Natural killer cell (primary cell): ENCODE results near the gene DTX4. TPM values are rescaled to one million over a fixed set of nuclear protein-coding genes. Genes with fewer than 3 reads are reported as not detected.

ENCODE experiments used
- ATAC-seq, 3 donors: fragments of 150-1000 bp in 2 of 3; fragments of 200-7000 bp in 1 of 3; cut with Tn5 transposase; 1 replicate in 1 of 3; 2 replicates in 2 of 3; pipeline ENCODE4 v1.10.0; 2021; ENCODE audit warnings: mild to moderate bottlenecking in 2 of 3, moderate library complexity in 2 of 3
- DNase-seq, 2 donors: peaks; one replicate each; pipeline versions ENCODE4 v3.0.0 to v3.0.0-alpha.2; 2013 to 2021; ENCODE audit warnings: mixed read lengths in 1 of 2
- H3K27ac ChIP-seq: one replicate; pipeline ENCODE4 v1.5.1; 2013; ENCODE audit warnings: mild to moderate bottlenecking, low read length
- H3K27me3 ChIP-seq: one replicate; pipeline ENCODE4 v1.6.1; 2013; ENCODE audit warnings: low read length; ENCODE audit not compliant: control insufficient read depth, insufficient read depth
- H3K36me3 ChIP-seq: one replicate; pipeline ENCODE4 v1.6.1; 2013; ENCODE audit warnings: low read length; ENCODE audit not compliant: control insufficient read depth, insufficient read depth
- H3K4me1 ChIP-seq: one replicate; pipeline ENCODE4 v1.6.1; 2013; ENCODE audit warnings: low read length; ENCODE audit not compliant: control insufficient read depth, insufficient read depth
- H3K4me3 ChIP-seq: one replicate; pipeline ENCODE4 v1.5.1; 2013; ENCODE audit warnings: low read length
- H3K9me3 ChIP-seq: one replicate; pipeline ENCODE4 v1.6.1; 2013; ENCODE audit warnings: low read length; ENCODE audit not compliant: control insufficient read depth, insufficient read depth
- H3K27ac Mint-ChIP-seq, 2 donors: one replicate each; pipeline ENCODE4 v1.8.0; 2022; ENCODE audit warnings: mild to moderate bottlenecking in 2 of 2, mixed read lengths in 2 of 2, moderate library complexity in 1 of 2
- H3K27me3 Mint-ChIP-seq, 2 donors: one replicate each; pipeline ENCODE4 v1.8.0; 2022; ENCODE audit warnings: low read depth in 2 of 2, mixed read lengths in 2 of 2
- H3K36me3 Mint-ChIP-seq: one replicate; pipeline ENCODE4 v1.8.0; 2022; ENCODE audit warnings: mixed read lengths
- H3K4me1 Mint-ChIP-seq, 2 donors: one replicate each; pipeline ENCODE4 v1.8.0; 2022; ENCODE audit warnings: mixed read lengths in 2 of 2
- H3K4me3 Mint-ChIP-seq: one replicate; pipeline ENCODE4 v1.8.0; 2022; ENCODE audit warnings: mild to moderate bottlenecking, moderate library complexity, mixed read lengths
- H3K9me3 Mint-ChIP-seq, 2 donors: one replicate each; pipeline ENCODE4 v1.8.0; 2022; ENCODE audit warnings: mixed read lengths in 2 of 2
- WGBS: methylation state at CpG from one replicate; pipeline ENCODE4 v1.1.7; 2013; ENCODE audit warnings: missing lambda C conversion rate; ENCODE audit not compliant: insufficient coverage; 5-methylcytosine and 5-hydroxymethylcytosine counted together
- intact Hi-C: fragments of 100-400 bp; cut with micrococcal nuclease; formaldehyde crosslinking; loops from one replicate; pipeline ENCODE4 v1.14.2; 2022
- total RNA-seq, 4 donors: library from RNA; stranded (reverse); fragments of 120-200 nt in 1 of 4; gene quantifications; one replicate each; pipeline versions ENCODE4 v1.2.3 to v1.2.4, GENCODE V29; 2013 to 2022
- TF ChIP-seq, protein P1 (sequence below): fragments of 200-600 bp; IDR thresholded peaks from one replicate; pipeline ENCODE4 v1.8.0; 2022; ENCODE audit warnings: antibody characterized with exemption

The DTX4 gene
- total RNA-seq, 3 donors from 2014 or later (not counting 1 experiment from before 2014, with no cell fraction given), result 0.21 to 0.90 (median 0.59) TPM

DNA sequence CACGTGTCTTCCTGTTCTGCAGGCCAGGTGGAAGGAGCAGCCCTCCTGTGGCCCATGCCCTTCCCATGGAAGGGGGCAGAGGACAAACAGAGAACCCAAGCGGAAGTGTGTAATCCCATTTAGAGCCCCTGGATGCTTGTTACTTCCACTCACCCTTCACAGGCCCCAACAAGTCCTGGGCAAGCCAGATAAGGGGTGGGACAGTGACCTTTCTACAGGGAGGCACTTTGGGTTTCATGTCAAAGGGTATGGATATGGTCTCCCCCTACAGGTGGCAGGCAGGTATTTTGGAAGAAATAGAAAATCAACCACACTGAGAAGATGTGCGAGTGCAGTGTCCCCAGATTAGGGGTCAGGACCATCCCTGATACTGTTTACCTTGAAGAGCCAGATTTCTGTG, 29.4 kb downstream of the DTX4 start:
- H3K4me3 ChIP-seq, result no peak overlapping the region
- TF ChIP-seq, protein P1, sequence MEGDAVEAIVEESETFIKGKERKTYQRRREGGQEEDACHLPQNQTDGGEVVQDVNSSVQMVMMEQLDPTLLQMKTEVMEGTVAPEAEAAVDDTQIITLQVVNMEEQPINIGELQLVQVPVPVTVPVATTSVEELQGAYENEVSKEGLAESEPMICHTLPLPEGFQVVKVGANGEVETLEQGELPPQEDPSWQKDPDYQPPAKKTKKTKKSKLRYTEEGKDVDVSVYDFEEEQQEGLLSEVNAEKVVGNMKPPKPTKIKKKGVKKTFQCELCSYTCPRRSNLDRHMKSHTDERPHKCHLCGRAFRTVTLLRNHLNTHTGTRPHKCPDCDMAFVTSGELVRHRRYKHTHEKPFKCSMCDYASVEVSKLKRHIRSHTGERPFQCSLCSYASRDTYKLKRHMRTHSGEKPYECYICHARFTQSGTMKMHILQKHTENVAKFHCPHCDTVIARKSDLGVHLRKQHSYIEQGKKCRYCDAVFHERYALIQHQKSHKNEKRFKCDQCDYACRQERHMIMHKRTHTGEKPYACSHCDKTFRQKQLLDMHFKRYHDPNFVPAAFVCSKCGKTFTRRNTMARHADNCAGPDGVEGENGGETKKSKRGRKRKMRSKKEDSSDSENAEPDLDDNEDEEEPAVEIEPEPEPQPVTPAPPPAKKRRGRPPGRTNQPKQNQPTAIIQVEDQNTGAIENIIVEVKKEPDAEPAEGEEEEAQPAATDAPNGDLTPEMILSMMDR, result no peak
- Mint-ChIP-seq H3K4me3 (no peak overlapping the region), H3K4me1 (no peaks in the 10 kb centered on the region), H3K9me3 (no peaks in the 10 kb centered on the region), H3K27me3 (peaks cover 0 to 11% of the 10 kb centered on the region in 2 donors), H3K27ac (no peak overlapping the region), H3K36me3 (no peaks in the 10 kb centered on the region)
- no peaks in the 10 kb centered on the region for H3K4me1 ChIP-seq
- no peaks in the 10 kb centered on the region for H3K27me3 ChIP-seq
- no peaks in the 10 kb centered on the region for H3K9me3 ChIP-seq
- intact Hi-C loops, result no loop called here
- H3K36me3 ChIP-seq, result no peaks in the 10 kb centered on the region
- ATAC-seq (no peak), DNase-seq (no peak)
- 90% methylated on average over 3 of the region's 3 CpGs for WGBS
- no peak overlapping the region for H3K27ac ChIP-seq

DNA sequence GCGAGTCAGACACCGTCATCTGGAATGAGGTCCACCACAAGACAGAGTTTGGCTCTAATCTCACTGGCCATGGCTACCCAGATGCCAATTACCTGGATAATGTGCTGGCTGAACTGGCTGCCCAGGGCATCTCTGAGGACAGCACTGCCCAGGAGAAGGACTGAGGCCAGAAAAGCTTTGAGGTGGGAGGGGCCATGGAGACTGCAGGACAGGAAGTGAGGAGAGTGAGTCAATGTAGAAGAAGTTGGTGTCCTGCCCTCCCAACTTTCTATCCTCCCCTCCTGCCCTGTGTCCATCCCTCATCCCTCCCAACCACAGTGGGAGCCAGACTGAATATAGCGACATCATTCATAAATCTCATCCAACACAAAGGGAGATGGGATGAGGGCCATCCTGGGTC, 32.8 kb downstream of the DTX4 start:
- no peak for ATAC-seq
- Histone ChIP-seq H3K4me3 (no peak overlapping the region), H3K27me3 (no peaks in the 10 kb centered on the region), H3K27ac (no peak overlapping the region), H3K36me3 (no peaks in the 10 kb centered on the region), H3K4me1 (peaks cover 18% of the 10 kb centered on the region), H3K9me3 (no peaks in the 10 kb centered on the region)
- H3K9me3 Mint-ChIP-seq, result no peaks in the 10 kb centered on the region
- intact Hi-C loops, result no loop called here
- peaks cover 7 to 12% of the 10 kb centered on the region in 2 donors for H3K4me1 Mint-ChIP-seq
- no peaks in the 10 kb centered on the region for H3K36me3 Mint-ChIP-seq
- H3K27me3 Mint-ChIP-seq, result peaks cover 0 to 10% of the 10 kb centered on the region in 2 donors
- TF ChIP-seq, protein P1, result no peak
- WGBS, result 96% methylated on average over 2 of the region's 3 CpGs
- no peak overlapping the region for H3K27ac Mint-ChIP-seq
- no peak overlapping the region for H3K4me3 Mint-ChIP-seq
- DNase-seq, result no peak

DNA sequence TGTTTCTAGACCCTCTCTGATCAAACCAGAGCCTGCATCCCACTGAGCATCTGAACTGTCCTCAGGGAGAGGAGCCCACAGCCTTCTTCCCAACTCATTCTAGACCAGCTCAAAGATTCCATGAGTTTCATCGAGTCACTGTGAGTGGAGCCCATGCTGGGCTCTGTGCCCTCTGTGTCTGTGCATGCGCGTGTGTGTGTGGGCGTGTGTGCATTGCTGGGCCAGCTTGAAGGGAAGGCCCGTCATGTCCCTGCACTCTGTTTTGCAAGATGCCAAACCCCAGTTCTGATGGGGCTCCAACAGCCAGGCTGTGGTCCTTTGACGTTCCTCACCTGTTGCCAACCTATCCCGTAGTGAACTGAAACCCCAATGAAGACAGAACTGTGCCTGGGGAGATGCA, 33.7 kb downstream of the DTX4 start:
- no peak for ATAC-seq

More for the DNA sequence above, 33.7 kb downstream of the DTX4 start:
- DNase-seq, result no peak
- TF ChIP-seq, protein P1, result no peak
- Mint-ChIP-seq H3K4me3 (no peak overlapping the region), H3K9me3 (no peaks in the 10 kb centered on the region), H3K36me3 (no peaks in the 10 kb centered on the region), H3K27me3 (peaks cover 0 to 10% of the 10 kb centered on the region in 2 donors), H3K27ac (no peak overlapping the region), H3K4me1 (peaks cover 7 to 12% of the 10 kb centered on the region in 2 donors)
- Histone ChIP-seq H3K4me1 (peaks cover 18% of the 10 kb centered on the region), H3K27ac (no peak overlapping the region), H3K9me3 (no peaks in the 10 kb centered on the region), H3K4me3 (no peak overlapping the region), H3K27me3 (no peaks in the 10 kb centered on the region), H3K36me3 (no peaks in the 10 kb centered on the region)
- intact Hi-C loops, result no loop called here
- 85% methylated on average over 7 of the region's 7 CpGs for WGBS
